Measurements from ENCODE around the gene MED27.

DNA sequence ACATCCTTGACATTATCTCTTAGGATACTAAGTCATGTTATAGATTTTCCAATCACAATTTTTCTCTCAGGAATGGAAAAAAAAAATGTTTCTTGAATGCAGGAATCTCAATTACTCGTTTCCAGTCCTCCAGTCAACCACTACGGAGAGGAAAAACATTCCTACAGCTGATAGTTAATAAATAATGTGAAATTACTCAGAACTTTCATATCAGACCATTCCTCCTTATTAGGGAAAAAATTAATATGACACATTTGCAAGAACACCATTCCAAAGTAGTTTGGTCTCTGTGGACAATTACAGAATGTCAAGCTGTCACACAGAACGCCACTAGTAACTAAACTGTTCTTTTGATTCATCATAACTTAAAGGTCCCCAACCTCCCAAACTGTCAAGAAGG is 31.5 kb downstream of the MED27 start:
- TF ChIP-seq EZH2phosphoT487 (IDR thresholded peaks at IDR 0.05; ENCODE audit: borderline replicate concordance, low read length) = no peak
- TF ChIP-seq, protein P1, sequence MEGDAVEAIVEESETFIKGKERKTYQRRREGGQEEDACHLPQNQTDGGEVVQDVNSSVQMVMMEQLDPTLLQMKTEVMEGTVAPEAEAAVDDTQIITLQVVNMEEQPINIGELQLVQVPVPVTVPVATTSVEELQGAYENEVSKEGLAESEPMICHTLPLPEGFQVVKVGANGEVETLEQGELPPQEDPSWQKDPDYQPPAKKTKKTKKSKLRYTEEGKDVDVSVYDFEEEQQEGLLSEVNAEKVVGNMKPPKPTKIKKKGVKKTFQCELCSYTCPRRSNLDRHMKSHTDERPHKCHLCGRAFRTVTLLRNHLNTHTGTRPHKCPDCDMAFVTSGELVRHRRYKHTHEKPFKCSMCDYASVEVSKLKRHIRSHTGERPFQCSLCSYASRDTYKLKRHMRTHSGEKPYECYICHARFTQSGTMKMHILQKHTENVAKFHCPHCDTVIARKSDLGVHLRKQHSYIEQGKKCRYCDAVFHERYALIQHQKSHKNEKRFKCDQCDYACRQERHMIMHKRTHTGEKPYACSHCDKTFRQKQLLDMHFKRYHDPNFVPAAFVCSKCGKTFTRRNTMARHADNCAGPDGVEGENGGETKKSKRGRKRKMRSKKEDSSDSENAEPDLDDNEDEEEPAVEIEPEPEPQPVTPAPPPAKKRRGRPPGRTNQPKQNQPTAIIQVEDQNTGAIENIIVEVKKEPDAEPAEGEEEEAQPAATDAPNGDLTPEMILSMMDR (conservative IDR thresholded peaks at IDR 0.05; ENCODE audit: low read depth, low read length) = no peak
- no peak for TF ChIP-seq EZH2 (IDR thresholded peaks at IDR 0.05; ENCODE audit: low read length, unreplicated experiment)
